Choroid plexus epithelial cell (primary cell): ENCODE data around the gene P2RY8.
A peak's percentile ranks its signal among the peaks of the same experiment; 100 is the strongest.
"Not testable (repeated sequence)": the region's sequence is repeated elsewhere in the genome, so short reads cannot be mapped to it uniquely, and the experiment has no call there.

ENCODE experiments used
- DNase-seq: peaks from one replicate; pipeline ENCODE4 v3.0.0-alpha.2; 2010; ENCODE audit warnings: low read depth
- H3K4me3 ChIP-seq: 2 replicates; pipeline ENCODE4 v1.5.1; 2011; ENCODE audit warnings: low read depth, mild to moderate bottlenecking, control low read depth, low read length, moderate library complexity
- TF ChIP-seq, protein P1 (sequence below): conservative IDR thresholded peaks from 2 replicates; pipeline ENCODE4 v1.5.1; 2011; ENCODE audit warnings: low read depth, mild to moderate bottlenecking, control low read depth, inconsistent platforms, low read length, moderate library complexity

The P2RY8 gene

DNA sequence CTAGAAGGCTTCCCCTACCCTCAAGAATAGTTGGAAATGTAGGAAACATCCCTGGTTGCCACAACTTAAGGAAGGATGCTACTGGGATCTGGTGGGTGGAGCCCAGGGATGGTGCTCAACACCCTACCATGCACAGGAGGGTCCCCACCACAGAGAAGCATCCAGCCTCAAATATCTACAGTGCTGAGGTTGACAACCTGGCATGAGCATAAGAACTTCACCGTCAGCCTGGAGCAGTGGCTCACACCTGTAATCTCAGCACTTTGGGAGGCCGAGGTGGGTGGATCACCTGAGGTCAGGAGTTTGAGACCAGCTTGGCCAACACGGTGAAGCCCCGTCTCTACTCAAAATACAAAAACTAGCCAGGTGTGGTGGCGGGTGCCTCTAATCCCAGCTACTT is 60.3 kb downstream of the P2RY8 start:
- no peak overlapping the region for H3K4me3 ChIP-seq
- TF ChIP-seq, protein P1, sequence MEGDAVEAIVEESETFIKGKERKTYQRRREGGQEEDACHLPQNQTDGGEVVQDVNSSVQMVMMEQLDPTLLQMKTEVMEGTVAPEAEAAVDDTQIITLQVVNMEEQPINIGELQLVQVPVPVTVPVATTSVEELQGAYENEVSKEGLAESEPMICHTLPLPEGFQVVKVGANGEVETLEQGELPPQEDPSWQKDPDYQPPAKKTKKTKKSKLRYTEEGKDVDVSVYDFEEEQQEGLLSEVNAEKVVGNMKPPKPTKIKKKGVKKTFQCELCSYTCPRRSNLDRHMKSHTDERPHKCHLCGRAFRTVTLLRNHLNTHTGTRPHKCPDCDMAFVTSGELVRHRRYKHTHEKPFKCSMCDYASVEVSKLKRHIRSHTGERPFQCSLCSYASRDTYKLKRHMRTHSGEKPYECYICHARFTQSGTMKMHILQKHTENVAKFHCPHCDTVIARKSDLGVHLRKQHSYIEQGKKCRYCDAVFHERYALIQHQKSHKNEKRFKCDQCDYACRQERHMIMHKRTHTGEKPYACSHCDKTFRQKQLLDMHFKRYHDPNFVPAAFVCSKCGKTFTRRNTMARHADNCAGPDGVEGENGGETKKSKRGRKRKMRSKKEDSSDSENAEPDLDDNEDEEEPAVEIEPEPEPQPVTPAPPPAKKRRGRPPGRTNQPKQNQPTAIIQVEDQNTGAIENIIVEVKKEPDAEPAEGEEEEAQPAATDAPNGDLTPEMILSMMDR, result no peak
- no peak for DNase-seq

DNA sequence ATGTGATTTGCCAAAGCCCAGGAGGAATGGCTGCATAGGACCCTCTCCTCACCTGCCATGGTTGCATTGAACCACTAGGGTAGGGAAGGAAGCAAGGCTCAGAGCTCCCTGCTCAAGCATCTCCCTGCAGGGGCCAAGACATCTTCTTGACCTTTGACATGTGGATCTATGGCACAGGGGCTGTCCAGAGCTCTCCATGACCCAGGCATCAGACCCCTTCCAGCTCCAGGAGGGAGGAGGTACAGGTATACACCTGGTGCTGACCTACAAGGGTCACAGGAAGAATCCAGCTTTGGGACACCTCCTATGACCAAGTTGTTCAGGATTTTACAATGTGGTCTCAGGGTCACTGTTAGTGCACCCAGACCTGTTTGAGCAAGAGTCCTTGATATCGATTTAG is 61.1 kb downstream of the P2RY8 start:
- TF ChIP-seq, protein P1, result no peak
- no peak overlapping the region for H3K4me3 ChIP-seq
- no peak for DNase-seq

GRCh38 chrX:1475481-1475880 is 61.5 kb downstream of the P2RY8 start:
- no peak for DNase-seq
- H3K4me3 ChIP-seq, result no peak overlapping the region
- TF ChIP-seq, protein P1, result no peak

DNA sequence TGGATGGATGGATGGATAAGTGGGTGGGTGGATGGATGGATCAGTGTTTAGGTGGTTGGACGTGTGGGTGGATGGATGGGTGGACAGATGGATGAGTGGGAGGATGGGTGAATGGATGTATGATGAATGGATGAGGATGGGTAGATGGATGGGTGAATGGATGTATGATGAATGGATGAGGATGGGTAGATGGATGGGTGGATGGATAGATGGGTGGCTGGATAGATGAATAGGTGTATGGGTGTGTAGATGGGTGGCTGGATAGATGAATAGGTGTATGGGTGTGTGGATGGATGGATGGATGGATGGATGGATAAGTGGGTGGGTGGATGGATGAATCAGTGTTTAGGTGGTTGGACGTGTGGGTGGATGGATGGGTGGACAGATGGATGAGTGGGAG is 62.4 kb downstream of the P2RY8 start:
- not testable (repeated sequence) for DNase-seq, H3K4me3 ChIP-seq

DNA sequence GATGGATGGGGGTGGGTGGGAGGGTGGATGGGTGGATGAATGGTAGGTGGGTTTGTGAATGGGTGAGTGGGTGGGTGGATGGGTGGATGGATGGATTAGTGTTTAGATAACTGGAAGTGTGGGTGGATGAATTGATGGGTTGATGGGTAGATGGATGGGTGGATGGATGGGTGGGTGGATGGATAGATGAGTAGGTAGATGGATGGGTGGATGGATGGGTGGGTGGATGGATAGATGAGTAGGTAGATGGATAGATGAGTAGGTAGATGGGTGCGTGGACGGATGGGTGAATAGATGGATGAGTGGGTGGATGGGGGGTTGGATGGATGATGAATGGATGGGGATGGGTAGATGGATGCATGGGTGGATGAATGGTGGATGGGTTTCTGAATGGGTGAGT is 64.0 kb downstream of the P2RY8 start:
- no peak for DNase-seq
- TF ChIP-seq, protein P1, result no peak

GRCh38 chrX:1468250-1468772 is 68.7 kb downstream of the P2RY8 start:
- TF ChIP-seq, protein P1, result peak; percentile 30
- peak; percentile 37 for DNase-seq
- H3K4me3 ChIP-seq, result no peak overlapping the region

More for the DNA sequence above, 64.0 kb downstream of the P2RY8 start:
- H3K4me3 ChIP-seq, result no peak overlapping the region

DNA sequence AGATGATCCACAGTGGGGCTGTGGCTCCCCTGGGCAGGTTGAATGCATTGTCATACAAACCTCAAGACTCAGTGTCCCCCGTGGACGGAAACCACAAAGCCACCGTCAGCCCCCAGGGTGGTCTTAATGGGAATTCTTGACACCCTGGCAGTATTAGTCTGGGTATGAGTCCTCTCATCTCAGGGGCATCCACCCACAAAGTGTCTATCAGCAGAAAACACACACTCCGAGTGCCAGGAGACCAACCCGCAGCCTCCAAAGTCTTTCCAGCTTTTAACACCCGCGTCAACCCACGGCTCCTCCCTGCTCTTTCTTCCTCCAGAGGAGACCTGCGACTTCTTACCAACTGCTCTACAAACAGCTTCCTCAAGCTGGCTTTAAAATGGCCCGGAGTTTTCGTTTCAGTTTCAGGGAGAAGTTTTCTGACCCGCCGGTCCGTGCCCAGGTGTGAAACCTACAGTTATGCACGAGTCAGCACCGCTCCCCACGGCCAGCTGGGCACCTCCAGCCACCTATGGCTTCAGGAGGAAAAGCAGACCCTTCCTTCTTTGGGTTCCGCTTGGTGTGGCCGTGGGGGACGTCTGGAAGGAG is 69.9 kb downstream of the P2RY8 start:
- no peak overlapping the region for H3K4me3 ChIP-seq
- TF ChIP-seq, protein P1, result no peak
- DNase-seq, result no peak
